Activated CD4-positive, alpha-beta T cell treated with anti-CD3 and anti-CD28 coated beads, Interleukin-2, amount 10 ng/mL, durations not matched to agents 24 days and 14 days (primary cell): ENCODE results near the gene GLDC. TPM values are rescaled to one million over a fixed set of nuclear protein-coding genes. Genes with fewer than 3 reads are reported as not detected.
A peak's percentile ranks its signal among the peaks of the same experiment; 100 is the strongest.

Experiments
- DNase-seq: peaks from one replicate; pipeline ENCODE4 v3.0.0; 2022
- H3K27ac Mint-ChIP-seq: one replicate; pipeline ENCODE4 v1.8.0; 2022; ENCODE audit warnings: mild to moderate bottlenecking, mixed read lengths
- H3K27me3 Mint-ChIP-seq: one replicate; pipeline ENCODE4 v1.8.0; 2022; ENCODE audit warnings: mixed read lengths
- H3K36me3 Mint-ChIP-seq: one replicate; pipeline ENCODE4 v1.8.0; 2022; ENCODE audit warnings: low read depth, mild to moderate bottlenecking, mixed read lengths
- H3K4me1 Mint-ChIP-seq: one replicate; pipeline ENCODE4 v1.8.0; 2021; ENCODE audit warnings: mixed read lengths
- H3K4me3 Mint-ChIP-seq: one replicate; pipeline ENCODE4 v1.8.0; 2022; ENCODE audit warnings: mild to moderate bottlenecking, moderate library complexity, mixed read lengths
- H3K9me3 Mint-ChIP-seq: one replicate; pipeline ENCODE4 v1.8.0; 2021; ENCODE audit warnings: mixed read lengths
- intact Hi-C: fragments of 100-400 bp; cut with micrococcal nuclease; formaldehyde crosslinking; loops from one replicate; pipeline ENCODE4 v1.15.1; 2023
- total RNA-seq: library from RNA; stranded (reverse); gene quantifications from 2 replicates; pipeline ENCODE4 v1.2.3, GENCODE V29; 2022

The GLDC gene
- total RNA-seq, 1 donor from 2014 or later: 1.1 TPM

GRCh38 chr9:6675268-6675667 is 29.7 kb upstream of the GLDC start:
- no peak overlapping the region for H3K27ac Mint-ChIP-seq
- peaks cover 2% of the 10 kb centered on the region for H3K27me3 Mint-ChIP-seq
- intact Hi-C loops: no loop called here
- H3K36me3 Mint-ChIP-seq: no peaks in the 10 kb centered on the region
- H3K9me3 Mint-ChIP-seq: no peaks in the 10 kb centered on the region
- no peak overlapping the region for H3K4me3 Mint-ChIP-seq
- DNase-seq: no peak
- H3K4me1 Mint-ChIP-seq: no peaks in the 10 kb centered on the region

DNA sequence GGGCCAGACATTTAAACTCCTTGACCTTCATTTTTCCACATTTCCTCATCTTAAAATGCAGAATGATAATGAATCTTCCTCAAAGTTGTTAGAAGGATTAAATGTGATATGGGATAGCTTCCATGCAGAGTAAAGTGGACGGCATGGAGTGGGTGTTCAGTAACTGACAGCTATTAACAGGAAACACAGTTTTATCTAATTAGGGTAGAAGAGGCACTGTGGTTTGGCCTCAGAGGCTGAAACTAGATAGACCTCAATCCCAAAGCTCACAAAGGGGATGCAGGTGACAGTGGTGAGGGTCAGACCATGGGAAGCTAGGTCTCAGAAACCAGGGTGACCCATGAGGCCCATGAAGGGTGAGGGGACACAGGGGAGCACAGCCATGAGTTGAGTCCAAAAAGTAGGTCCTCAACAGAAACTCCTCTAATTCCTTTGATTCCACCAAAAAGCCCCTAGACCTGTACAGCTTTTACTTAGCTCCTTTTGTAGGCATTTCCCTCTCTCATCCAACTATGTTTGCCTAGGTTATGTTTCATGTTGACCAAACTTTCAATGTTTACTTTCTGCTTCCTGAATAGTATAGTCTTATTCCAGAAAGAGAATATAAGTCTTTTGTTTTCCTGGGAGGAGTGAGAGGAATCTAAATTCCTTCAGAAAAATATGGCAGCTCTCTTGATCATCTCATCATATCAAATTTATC is 27.9 kb upstream of the GLDC start:
- DNase-seq: no peak
- Mint-ChIP-seq H3K9me3 (no peaks in the 10 kb centered on the region), H3K36me3 (no peaks in the 10 kb centered on the region), H3K4me3 (no peak overlapping the region), H3K27me3 (peaks cover 2% of the 10 kb centered on the region), H3K4me1 (no peaks in the 10 kb centered on the region), H3K27ac (no peak overlapping the region)
- intact Hi-C loops: no loop called here

GRCh38 chr9:6672118-6672517 is 26.6 kb upstream of the GLDC start:
- Mint-ChIP-seq H3K9me3 (no peaks in the 10 kb centered on the region), H3K27me3 (peaks cover 2% of the 10 kb centered on the region), H3K36me3 (no peaks in the 10 kb centered on the region), H3K27ac (no peak overlapping the region), H3K4me1 (no peaks in the 10 kb centered on the region), H3K4me3 (no peak overlapping the region)
- DNase-seq: no peak
- intact Hi-C loops: no loop called here

DNA sequence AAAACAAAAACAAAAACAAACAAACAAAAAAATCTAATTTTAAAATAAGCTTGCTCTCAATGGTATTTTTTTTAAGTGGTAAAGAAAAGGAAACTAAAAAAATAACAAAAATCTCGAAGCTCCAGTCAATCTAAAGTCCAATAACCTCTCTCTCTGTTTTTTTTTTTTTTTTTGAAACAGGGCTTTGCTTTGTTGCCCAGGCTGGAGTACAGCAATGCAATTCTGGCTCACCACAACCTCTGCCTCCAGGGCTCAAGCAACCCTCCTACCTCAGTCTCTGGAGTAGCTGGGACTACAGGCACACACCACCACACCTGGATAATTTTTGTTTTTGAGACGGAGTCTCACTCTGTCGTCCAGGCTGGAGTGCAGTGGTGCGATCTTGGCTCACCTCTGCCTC is 25.9 kb upstream of the GLDC start:
- H3K9me3 Mint-ChIP-seq: no peaks in the 10 kb centered on the region
- intact Hi-C loops: no loop called here
- H3K27ac Mint-ChIP-seq: no peak overlapping the region
- H3K4me1 Mint-ChIP-seq: no peaks in the 10 kb centered on the region
- no peak for DNase-seq
- no peaks in the 10 kb centered on the region for H3K36me3 Mint-ChIP-seq
- H3K27me3 Mint-ChIP-seq: peaks cover 2% of the 10 kb centered on the region
- no peak overlapping the region for H3K4me3 Mint-ChIP-seq

DNA sequence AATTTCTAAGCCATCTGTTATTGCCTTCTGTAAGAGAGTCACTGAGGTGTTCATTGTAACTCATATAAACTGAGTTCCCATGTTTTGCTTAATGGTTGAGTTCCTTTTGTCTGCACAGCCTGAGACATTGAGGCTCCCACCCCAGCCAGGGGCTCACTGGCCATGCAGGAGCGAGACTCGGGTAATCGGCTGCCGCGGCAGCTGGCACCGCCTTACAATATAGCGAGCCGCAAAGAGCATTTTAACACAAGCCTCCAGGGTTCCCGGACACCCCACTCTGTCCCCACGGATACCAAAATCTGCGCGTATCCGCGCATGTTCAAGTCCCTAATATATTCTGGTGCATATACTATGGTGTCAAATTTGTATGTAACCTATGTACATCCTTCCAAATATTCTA is 24.4 kb upstream of the GLDC start:
- no peak overlapping the region for H3K4me3 Mint-ChIP-seq
- intact Hi-C loops: no loop called here
- H3K4me1 Mint-ChIP-seq: no peaks in the 10 kb centered on the region
- H3K36me3 Mint-ChIP-seq: no peaks in the 10 kb centered on the region
- no peak for DNase-seq
- no peak overlapping the region for H3K27ac Mint-ChIP-seq
- peaks cover 2% of the 10 kb centered on the region for H3K27me3 Mint-ChIP-seq
- H3K9me3 Mint-ChIP-seq: no peaks in the 10 kb centered on the region

DNA sequence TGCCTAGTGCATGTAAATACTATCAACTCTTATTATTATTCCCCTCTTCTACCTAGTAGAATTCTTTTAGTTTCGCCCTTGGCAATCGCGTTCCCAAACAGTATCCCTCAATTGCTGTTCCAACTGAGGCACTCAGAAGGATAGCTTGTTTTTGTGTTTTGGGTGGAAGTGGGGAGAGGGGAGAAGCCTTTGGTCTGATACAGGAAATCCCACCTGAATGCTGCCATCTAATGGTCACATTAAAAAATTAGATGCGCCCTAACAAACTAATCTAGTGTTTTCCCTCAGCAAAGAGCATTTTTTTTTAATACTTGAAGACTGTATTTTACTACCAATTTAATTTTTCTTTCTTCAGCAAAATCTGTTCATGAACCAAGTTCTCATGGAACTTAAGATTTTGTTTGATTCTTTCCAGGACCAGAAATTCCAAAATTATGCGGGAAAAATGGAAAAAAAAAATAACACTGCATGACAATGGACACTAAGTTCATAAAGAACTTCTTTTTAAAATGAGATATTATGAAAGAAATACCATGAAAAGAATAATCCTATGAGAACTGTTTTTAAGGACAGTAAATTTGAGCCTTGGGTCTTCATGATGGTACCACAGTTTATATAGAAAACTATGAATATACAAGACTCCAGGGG is 22.2 kb upstream of the GLDC start:
- intact Hi-C loops: loop anchor here (1.0 kb wide), 1 partner anchor 82 kb away; no protein-coding TSS in a partner anchor
- no peaks in the 10 kb centered on the region for H3K4me1 Mint-ChIP-seq
- H3K9me3 Mint-ChIP-seq: no peaks in the 10 kb centered on the region
- no peak overlapping the region for H3K4me3 Mint-ChIP-seq
- no peaks in the 10 kb centered on the region for H3K36me3 Mint-ChIP-seq
- H3K27ac Mint-ChIP-seq: no peak overlapping the region
- DNase-seq: no peak
- peaks cover 2% of the 10 kb centered on the region for H3K27me3 Mint-ChIP-seq

- Mint-ChIP-seq H3K36me3 (no peaks in the 10 kb centered on the region), H3K27me3 (peaks cover 2% of the 10 kb centered on the region), H3K9me3 (no peaks in the 10 kb centered on the region), H3K27ac (no peak overlapping the region), H3K4me1 (no peaks in the 10 kb centered on the region), H3K4me3 (no peak overlapping the region)
- DNase-seq: no peak
- intact Hi-C loops: loop anchor here (1.0 kb wide), 1 partner anchor 82 kb away; no protein-coding TSS in a partner anchor
Observed at GRCh38 chr9:6667080-6667479, 21.6 kb upstream of the GLDC start.

- no peak for DNase-seq
- intact Hi-C loops: no loop called here
- no peaks in the 10 kb centered on the region for H3K36me3 Mint-ChIP-seq
Observed at GRCh38 chr9:6665628-6666027, 20.1 kb upstream of the GLDC start.

DNA sequence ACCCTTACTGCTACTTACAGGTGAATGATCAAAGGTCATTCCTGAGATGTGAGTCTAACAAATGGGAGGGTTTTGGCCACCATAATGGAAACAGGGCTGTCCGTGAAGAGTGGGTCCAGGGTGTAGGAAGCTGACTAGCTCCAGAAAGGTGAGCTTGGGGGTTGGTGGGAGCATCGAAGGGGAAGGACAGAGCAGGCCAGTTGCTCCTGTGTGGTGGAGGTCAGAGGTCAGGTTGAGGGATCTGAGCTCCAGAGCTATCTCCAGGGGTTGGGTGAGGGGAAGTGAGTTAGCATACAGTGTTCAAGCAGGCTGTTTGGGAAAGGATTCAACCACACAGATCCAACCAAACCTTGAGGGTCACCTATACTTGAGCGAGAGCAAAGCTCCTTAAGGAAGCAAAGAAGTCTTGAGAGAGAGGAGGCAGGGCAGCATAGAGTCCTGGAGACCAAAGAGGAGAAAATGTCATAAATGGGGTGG is 18.7 kb upstream of the GLDC start:
- no peak overlapping the region for H3K4me3 Mint-ChIP-seq
- no peak overlapping the region for H3K27ac Mint-ChIP-seq
- no peaks in the 10 kb centered on the region for H3K36me3 Mint-ChIP-seq
- intact Hi-C loops: no loop called here
- H3K27me3 Mint-ChIP-seq: no peaks in the 10 kb centered on the region
- no peak for DNase-seq
- H3K9me3 Mint-ChIP-seq: no peaks in the 10 kb centered on the region
- no peaks in the 10 kb centered on the region for H3K4me1 Mint-ChIP-seq

More at GRCh38 chr9:6665628-6666027, 20.1 kb upstream of the GLDC start:
- H3K9me3 Mint-ChIP-seq: no peaks in the 10 kb centered on the region
- no peak overlapping the region for H3K4me3 Mint-ChIP-seq
- no peaks in the 10 kb centered on the region for H3K4me1 Mint-ChIP-seq
- peaks cover 2% of the 10 kb centered on the region for H3K27me3 Mint-ChIP-seq
- H3K27ac Mint-ChIP-seq: no peak overlapping the region

DNA sequence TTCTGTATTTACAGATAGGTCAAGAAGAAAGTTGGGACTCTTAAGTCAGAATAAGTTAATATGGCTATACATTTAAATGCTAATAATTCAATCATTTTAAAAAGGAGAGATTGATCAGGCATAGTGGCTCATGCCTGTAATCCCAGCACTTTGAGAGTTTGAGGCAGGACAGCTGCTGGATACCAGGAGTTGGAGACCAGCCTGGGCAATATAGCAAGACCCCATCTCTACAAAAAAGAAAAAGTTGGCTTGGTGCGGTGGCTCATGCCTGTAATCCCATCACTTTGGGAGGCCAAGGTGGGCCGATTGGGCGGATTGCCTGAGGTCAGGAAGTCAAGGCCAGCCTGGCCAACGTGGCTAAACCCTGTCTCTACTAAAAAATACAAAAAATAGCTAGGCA is 15.0 kb upstream of the GLDC start:
- no peaks in the 10 kb centered on the region for H3K36me3 Mint-ChIP-seq
- no peaks in the 10 kb centered on the region for H3K4me1 Mint-ChIP-seq
- no peaks in the 10 kb centered on the region for H3K9me3 Mint-ChIP-seq
- intact Hi-C loops: no loop called here
- H3K27ac Mint-ChIP-seq: no peak overlapping the region
- H3K27me3 Mint-ChIP-seq: no peaks in the 10 kb centered on the region
- DNase-seq: no peak
- no peak overlapping the region for H3K4me3 Mint-ChIP-seq

DNA sequence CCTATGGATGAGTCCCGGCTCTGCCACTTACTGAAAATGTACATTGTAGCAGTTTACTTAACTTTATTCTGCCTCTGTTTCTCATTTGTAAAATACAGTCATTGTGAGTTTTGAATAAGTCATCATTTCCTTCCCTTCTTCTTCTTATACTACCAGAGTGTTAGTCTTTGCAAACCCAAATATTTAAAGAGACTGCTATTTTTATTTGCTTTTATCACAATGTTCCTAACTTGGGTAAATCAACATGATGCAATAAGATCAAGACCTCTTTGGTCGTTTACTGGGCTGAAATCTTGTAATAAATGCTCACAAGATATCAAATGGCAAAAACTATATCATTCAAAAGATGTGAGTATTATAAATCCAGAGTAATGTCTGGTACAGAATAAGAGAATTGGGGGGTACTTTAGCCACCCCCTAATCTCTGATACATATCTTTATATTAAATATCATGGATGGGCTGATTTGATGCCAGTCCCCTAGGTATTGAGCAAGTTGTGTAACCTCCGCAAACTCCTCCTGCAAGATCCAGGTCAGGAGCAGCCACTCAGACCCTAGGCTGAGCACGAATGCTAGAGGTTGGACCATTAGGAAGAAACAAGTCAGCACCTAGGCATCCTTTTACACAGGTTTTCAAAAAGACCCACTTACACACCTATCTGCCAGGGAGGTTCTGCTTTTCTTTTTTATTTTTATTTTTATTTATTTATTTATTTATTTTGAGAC is 13.3 kb upstream of the GLDC start:
- Mint-ChIP-seq H3K4me3 (no peak overlapping the region), H3K4me1 (peaks cover 3% of the 10 kb centered on the region), H3K27me3 (peaks cover 11% of the 10 kb centered on the region), H3K27ac (no peak overlapping the region), H3K9me3 (no peaks in the 10 kb centered on the region), H3K36me3 (no peaks in the 10 kb centered on the region)
- intact Hi-C loops: no loop called here
- DNase-seq: no peak

DNA sequence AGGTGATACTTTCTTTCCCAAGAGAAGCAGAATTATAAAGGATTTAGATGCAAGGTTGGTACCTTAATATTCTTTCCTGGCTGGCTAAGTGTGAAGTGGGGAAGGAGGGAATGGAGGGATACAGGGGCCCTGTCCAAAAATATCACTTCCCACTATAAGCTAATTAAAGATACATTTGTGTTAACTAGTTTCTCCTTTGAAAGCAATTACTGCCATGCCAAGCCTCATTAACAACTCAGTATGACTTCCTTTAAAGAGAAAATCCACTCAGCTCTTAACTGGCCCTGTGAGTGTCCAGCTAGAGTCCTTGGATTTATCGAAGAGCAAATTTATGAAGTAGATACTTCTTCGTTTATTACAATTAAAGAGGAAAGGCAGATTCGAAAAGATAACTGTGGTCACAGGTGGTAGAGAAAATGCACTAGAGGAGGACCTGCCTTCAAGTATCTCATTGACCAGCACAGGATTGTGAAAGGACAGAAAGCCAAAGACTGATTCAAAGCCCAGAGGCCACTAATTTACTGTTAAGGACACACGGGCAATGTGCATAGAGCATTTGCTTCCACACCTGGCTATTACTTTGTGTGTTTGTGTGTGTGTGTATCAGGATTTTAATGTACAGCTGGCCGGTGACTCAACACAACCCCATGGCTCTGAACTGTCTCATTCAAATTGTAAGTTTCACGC is 11.2 kb upstream of the GLDC start:
- intact Hi-C loops: no loop called here
- H3K4me3 Mint-ChIP-seq: no peak overlapping the region
- H3K27ac Mint-ChIP-seq: no peak overlapping the region
- H3K27me3 Mint-ChIP-seq: peaks cover 20% of the 10 kb centered on the region
- no peaks in the 10 kb centered on the region for H3K9me3 Mint-ChIP-seq
- DNase-seq: no peak
- H3K36me3 Mint-ChIP-seq: no peaks in the 10 kb centered on the region
- peaks cover 3% of the 10 kb centered on the region for H3K4me1 Mint-ChIP-seq

- intact Hi-C loops: no loop called here
- peaks cover 20% of the 10 kb centered on the region for H3K27me3 Mint-ChIP-seq
- no peaks in the 10 kb centered on the region for H3K36me3 Mint-ChIP-seq
- no peak overlapping the region for H3K4me3 Mint-ChIP-seq
- peaks cover 3% of the 10 kb centered on the region for H3K4me1 Mint-ChIP-seq
- no peak for DNase-seq
- no peak overlapping the region for H3K27ac Mint-ChIP-seq
- H3K9me3 Mint-ChIP-seq: no peaks in the 10 kb centered on the region
Observed at GRCh38 chr9:6655036-6655435, 9.5 kb upstream of the GLDC start.

- DNase-seq: no peak
- peak overlapping the region; percentile 84 for H3K4me3 Mint-ChIP-seq
- H3K27ac Mint-ChIP-seq: no peak overlapping the region
- H3K36me3 Mint-ChIP-seq: no peaks in the 10 kb centered on the region
- H3K4me1 Mint-ChIP-seq: peaks cover 19% of the 10 kb centered on the region
- intact Hi-C loops: no loop called here
- H3K9me3 Mint-ChIP-seq: no peaks in the 10 kb centered on the region
- peaks cover 57% of the 10 kb centered on the region for H3K27me3 Mint-ChIP-seq
Observed at GRCh38 chr9:6646293-6646636, 736 bp upstream of the GLDC start.
